Measurements from ENCODE around the gene LRP1.
A peak's percentile ranks its signal among the peaks of the same experiment; 100 is the strongest.

Gene LRP1

GRCh38 chr12:57238854-57239554, 110.7 kb downstream of the LRP1 start:
- peak overlapping the region; percentile 64 for H3K4me3 ChIP-seq (ENCODE audit: low read depth, low read length)
- peak; percentile 100 for TF ChIP-seq CTCF (IDR thresholded peaks at IDR 0.05; ENCODE audit: control insufficient read depth, extremely low read depth, insufficient read depth)
- DNase-seq (ENCODE audit: low read depth) = no peak

DNA sequence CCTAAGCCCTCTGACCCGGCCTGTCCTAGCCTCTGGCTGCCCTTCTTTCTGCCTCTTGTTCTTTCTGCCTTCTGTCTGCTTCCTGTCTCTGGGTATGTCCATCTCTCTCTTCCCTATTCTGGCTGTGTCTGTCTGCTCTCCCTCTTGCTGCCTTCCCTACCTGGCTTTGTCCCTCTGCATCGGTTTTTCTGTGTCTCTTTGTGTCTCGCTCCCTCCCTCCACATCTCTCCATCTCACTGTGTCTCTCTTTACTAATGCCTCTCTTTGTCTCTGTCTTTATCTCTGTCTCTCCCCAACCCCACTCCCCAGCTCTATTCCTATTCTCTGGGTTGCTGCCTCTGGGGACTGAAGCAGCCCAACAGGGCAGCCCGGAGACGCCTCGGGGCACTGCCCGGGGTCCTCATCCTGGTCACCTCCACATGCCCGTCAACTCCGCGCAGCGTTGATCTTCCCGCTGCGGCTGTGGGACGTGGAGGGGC, 111.3 kb downstream of the LRP1 start:
- DNase-seq (ENCODE audit: low read depth) = no peak
- TF ChIP-seq CTCF (IDR thresholded peaks at IDR 0.05; ENCODE audit: control insufficient read depth, extremely low read depth, insufficient read depth) = no peak
- H3K4me3 ChIP-seq (ENCODE audit: low read depth, low read length) = peak overlapping the region; percentile 64

DNA sequence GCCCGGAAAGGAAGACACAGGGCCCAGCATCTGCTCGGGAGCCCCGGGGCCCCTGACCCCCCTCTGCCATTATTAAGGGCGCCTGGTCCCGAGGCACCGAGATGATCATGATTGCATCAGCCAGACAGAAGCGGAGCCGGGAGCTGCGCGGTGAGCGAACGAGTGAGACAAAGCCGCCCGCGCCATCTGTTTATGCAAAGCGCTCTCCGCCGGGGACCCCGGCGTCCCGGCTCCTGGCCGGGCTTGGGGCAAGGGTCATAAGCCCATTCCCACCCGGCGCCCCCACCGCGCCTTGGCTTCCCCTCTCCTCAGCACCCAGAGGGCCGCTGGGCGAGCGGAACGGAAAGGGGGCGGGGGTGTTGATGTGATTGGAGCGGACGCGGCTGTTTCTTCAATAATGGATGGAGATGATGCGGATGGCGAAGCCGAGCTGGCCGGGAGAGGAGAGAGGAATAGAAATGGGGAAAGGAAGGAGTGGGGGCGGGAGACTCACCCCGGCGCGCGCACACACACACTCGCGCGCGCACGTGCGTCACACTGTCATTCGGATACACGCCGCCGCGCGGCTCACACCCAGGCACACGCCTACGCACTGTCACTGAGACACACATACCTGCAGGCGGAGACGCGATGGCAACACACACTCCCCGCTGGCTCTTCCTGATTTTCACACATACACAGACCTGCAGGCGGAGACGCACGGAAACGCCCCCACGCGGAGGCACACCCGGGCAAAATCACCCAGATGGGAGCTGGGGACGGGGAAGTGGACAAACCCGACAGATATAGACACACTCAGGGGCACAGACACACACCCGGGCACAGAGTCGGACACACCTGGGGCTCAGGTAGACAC, 112.0 kb downstream of the LRP1 start:
- H3K4me3 ChIP-seq (ENCODE audit: low read depth, low read length) = peak overlapping the region; percentile 64
- DNase-seq (ENCODE audit: low read depth) = no peak
- peak; percentile 17; the same call in 1 of the 2 replicates for TF ChIP-seq CTCF (IDR thresholded peaks at IDR 0.05; ENCODE audit: control insufficient read depth, extremely low read depth, insufficient read depth)

DNA sequence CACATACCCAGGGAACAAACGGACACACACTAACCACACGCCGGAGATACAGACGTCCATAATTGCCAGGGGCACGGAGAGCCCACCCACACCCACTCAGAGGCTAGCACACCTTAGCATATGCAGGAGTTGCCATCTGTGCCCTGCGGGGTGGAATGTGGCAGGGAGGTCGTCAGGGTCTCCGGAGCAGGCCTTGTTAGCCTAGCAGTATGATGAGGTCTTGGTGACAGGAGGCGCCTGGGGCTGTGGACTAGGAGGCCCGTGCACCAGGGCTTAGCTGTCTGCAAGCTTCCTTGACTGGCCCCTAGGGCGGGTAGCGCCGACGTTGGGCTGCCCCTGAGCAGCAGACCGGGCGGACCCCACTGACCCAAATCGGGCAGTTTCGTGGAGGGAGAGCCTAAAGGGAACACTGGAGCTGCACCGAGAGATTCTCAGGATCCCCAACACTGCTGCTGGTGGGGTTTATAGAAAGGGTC, 112.7 kb downstream of the LRP1 start:
- no peak for TF ChIP-seq CTCF (IDR thresholded peaks at IDR 0.05; ENCODE audit: control insufficient read depth, extremely low read depth, insufficient read depth)
- DNase-seq (ENCODE audit: low read depth) = no peak
- H3K4me3 ChIP-seq (ENCODE audit: low read depth, low read length) = peak overlapping the region; percentile 64

GRCh38 chr12:57241402-57242310, 113.4 kb downstream of the LRP1 start:
- no peak for TF ChIP-seq CTCF (IDR thresholded peaks at IDR 0.05; ENCODE audit: control insufficient read depth, extremely low read depth, insufficient read depth)
- DNase-seq (ENCODE audit: low read depth) = no peak
- peak overlapping the region; percentile 64 for H3K4me3 ChIP-seq (ENCODE audit: low read depth, low read length)

DNA sequence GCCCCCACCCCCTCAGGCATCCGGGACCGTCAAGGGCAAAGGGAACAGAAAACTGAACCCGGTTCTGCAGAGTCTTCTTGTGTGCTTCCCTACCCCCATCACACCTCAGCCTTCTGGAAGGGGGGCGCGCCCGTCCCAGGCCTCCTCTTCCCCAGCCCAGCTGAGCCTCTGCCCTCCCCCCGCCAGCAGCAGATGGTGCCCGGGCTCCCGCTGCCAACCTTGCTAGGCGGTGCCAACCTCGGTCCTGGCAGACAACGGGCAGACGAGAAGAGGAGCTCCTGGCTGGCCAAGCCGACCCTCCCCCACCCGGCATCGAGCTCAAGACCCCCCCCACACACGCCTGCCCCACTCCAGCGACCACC, 114.0 kb downstream of the LRP1 start:
- DNase-seq (ENCODE audit: low read depth) = no peak
- H3K4me3 ChIP-seq (ENCODE audit: low read depth, low read length) = peak overlapping the region; percentile 52
- TF ChIP-seq CTCF (IDR thresholded peaks at IDR 0.05; ENCODE audit: control insufficient read depth, extremely low read depth, insufficient read depth) = peak; percentile 5; the same call in 1 of the 2 replicates

All from LNCaP clone FGC (cell line).